TTC549 (cell line): ENCODE results near the gene AFDN.

ENCODE experiments used
- FAIRE-seq: peaks from 2 replicates; lab custom pipeline; 2012; peaks lifted over from hg19 to GRCh38; lab: Jason Lieb, UNC

AFDN gene

DNA sequence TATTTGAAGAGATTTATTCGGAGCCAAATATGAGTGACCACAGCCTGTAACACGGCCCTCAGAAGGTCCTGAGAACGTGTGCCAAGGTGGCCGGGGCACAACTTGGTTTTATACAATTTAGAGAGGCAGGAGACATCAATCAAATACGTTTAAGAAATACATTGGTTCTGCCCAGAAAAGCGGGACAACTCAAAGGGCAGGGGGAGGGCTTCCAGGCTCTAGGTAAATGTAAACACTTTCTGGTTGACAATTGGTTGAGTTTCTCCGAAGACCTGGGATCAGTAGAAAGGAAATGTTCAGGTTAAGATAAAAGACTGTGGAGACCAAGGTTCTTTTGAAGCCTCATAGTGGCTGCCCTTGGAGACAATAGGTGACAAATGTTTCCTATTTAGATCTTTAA is 151.9 kb downstream of the AFDN start:
- no peak for FAIRE-seq

DNA sequence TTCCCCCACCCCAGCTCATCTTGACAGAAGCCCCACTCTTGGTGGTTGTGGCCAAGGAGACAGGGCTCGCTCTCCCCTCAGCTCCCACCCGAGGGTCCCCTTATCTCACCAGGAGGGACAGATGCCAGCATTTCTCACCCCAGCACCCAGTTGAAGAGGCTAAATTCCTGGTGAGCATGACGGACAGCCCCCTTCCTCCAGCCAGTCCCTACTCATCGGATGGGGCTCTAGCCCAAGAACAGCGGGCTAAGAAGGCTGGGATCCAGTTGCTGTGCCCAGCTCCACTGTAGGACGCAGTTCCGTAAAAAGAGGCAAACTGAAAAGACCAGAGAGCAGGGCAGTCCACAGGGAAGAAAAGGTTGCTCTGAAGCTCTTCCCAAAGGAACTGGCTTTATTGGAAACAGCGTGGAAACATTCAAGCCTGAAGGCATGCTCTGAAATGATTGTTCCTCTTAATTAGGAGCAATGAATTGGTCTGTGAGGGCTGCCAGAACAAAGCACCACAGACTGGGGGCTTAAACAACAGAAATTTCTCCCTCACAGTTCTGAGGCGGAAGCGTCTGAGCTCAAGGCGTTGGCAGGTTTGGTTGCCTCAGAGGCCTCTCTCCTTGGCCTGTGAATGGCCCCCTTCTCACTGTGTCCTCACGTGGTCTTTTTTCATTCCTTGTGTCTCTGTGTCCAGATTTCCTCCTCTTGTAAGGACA is 152.9 kb downstream of the AFDN start:
- FAIRE-seq: no peak

GRCh38 chr6:167980911-167981580 is 154.3 kb downstream of the AFDN start:
- no peak for FAIRE-seq

DNA sequence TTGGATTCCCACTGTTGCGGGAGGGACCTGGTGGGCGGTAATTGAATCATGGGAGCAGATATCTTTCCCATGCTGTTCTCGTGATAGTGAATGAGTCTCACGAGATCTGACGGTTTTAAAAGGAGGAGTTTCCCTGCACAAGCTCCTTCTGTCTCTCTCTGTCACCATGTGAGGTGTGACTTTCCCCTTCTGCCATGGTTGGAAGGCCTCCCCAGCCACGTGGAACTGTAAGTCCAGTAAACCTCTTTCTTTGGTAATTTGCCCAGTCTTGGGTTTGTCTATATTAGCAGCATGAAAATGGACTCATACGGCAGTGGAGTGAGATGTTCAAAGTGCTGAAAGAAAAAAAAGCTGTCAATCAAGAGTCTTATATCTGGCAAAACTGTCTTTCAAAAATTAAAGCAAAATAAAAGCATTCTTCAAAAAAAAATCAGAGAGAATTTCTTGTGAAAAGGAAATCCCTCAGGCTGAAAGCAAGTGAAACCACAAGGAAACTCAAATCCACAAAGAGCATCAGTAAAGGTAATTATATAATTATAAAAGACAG is 155.3 kb downstream of the AFDN start:
- FAIRE-seq: no peak

DNA sequence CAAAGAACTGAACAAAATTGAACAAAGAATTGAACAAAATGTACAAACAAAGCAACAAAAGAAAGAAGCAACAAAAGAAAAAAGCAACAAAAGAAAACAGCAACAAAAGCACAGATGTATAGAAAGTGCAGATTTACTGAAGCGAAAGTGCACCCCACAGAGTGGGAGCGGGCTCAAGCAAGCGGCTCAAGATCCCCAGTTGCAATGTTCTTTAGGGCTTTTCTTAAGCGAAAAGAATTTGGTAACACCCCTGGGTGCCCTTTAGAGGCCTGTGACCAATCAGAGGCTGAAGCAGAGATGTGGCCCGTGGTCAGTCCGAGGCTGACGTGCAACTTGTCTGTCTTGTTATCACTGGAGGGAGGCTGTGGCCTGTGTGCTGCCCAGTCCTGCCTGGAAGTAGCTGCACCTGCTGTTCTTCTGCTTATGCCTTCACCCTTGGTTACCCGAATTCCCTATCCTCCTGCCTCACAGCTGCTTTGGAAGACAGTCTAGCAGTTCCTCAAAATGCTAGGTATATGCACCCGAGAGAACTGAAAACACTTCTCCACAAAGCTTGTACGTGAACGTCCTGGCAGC is 157.5 kb downstream of the AFDN start:
- FAIRE-seq: no peak

DNA sequence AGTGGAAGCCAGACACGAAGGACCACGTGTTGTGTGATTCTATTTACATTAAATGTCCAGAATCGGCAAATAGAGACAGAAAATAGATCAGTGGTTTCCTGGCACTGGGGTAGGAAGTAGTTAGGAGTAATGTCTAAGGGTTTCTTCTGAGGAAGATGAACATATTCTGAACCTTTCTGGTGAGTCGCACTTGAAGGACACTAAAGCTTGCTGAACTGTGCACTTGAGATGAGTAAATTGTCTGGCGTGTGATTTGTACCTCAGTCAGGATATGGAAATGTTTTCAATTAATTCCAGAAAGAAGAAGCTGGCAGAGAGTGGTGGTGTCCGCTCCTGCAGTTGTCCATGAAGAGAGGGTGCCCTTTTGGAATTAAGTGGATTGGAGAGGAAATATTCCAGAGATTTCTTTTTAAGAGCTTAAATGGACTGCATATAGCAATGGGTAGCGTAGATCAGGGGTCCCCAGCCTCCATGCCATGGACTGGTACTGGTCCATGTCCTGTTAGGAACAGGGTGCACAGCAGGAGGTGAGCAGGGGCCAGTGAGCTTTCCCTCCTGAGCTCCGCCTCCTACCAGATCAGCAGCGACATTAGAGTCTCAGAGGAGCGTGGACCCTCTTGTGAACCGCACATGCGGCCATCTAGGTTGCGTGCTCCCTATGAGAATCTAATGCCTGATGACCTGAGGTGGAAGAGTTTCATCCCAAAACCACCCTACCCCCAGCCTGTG is 158.3 kb downstream of the AFDN start:
- no peak for FAIRE-seq

- no peak for FAIRE-seq
Measured at GRCh38 chr6:167985911-167986595, 159.3 kb downstream of the AFDN start.

GRCh38 chr6:167987396-167988153 is 160.9 kb downstream of the AFDN start:
- no peak for FAIRE-seq

DNA sequence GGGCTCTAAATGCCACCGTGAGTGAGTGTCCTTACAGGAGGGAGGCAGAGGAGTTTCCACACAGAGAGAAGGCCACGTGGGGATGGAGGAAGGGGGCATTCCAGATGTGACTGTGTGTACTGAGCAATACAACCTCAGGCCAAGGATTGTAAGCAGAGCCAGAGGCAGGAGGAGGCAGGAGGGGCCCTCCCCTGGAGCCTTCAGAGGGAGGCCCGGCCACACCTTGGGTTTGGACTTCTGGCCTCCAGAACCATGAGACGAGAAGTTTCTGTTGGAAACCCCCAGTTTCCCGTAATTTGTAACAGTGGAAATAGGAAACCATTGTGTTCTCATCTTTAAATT is 161.4 kb downstream of the AFDN start:
- FAIRE-seq: no peak

DNA sequence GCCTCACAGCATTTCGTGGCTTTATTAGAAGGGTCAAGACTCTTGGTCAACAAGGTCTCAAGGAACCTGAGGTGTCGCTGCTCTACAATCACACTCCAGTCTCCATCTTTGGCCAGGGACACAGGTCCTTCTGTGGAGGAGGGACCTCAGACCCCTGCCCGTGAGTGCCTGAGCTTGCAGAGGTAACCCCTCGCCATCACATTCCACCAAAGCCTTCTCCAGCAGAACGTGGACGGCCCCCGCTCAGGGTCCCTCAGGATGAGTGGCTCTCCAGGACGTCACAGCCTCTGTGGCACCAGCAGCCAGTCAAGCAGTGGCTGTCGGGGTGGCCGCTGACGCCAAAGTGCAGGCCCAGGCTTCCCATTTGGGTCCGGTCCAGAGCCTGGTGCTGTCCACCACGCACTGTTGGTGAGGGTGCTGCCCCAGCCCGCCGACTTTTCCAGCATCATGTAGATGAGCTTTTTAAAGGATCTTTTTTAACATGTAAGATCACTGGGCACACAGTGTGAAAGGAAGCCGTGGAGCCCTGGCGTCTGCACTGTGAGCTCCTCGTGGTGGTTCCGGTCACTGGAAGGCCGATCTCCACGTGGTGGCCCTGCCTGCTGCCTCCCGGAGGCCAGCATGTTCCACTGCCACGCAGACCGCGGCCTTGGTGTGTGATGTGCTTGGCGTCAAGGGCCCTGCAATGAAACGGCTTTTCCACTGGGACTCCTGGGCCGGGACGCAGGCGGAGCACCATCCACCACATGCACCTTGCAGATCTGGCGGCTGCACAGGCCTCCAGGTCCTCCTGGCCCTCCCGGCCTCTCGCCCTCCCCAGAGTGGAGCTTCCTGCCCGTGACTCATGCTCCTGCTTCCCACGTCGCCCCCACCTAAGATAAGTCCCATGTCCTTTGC is 162.5 kb downstream of the AFDN start:
- no peak for FAIRE-seq

DNA sequence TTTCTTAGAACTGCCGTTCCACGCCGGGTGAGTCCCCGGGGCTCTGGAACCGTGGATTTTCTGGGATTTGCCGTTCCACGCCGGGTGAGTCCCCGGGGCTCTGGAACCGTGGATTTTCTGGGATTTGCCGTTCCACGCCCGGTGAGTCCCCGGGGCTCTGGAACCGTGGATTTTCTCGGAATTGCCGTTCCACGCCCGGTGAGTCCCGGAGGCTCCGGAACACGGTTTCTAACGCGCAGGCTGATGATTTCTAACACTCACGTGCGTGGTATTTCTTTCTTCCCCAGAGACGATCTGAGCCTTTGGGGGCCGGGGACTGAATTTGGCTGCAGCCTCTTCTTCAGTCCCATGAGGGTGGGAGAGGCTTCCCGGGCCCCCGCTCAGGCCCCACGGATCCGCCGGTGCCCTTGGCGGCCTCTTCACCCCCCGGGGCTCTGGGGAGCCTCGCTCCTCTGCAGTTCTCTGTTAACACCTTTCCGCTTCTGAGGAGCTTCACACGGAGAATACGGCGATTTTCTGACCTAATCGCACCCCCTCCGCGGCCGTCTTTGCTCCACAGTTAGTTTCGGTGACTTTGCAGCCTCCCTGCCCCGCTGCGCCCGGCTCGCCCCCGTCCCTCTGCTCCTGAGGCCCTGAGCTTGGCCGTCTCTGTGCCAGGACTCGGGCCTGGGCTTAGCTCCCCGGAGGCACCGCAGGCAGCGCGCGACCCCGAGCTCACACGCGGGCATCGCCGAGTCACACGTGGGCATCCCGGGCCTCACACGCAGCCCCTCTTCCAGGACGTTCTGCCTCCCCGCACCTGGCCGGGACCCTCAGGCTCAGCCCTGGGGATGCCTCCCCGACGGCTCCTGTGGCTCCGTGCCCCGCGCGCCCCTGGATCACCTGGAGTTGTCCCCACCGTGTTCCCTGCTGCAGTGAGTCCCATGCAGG is 163.6 kb downstream of the AFDN start:
- no peak for FAIRE-seq

GRCh38 chr6:167993169-167993568 is 166.5 kb downstream of the AFDN start:
- FAIRE-seq: no peak

DNA sequence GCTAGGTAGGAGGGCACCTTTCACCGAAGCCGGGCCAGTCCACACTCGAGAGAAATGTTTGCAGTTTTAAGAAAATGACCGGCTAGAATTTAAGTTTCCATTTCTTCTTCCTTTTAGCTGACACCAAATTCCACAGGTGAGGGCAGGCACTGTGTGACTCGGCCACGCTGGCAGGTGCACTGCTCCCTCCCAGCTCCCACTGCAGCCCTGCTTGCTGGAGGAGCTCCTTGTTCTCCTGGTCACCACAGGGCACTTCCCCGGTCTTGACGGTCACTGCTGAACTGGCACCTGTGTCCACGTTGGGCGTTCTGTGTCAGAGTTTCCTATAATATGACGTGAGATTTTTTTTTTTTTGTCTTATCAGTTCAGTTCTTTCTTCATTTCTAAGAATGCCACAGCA is 167.1 kb downstream of the AFDN start:
- no peak for FAIRE-seq

- no peak for FAIRE-seq
Measured at GRCh38 chr6:167995302-167995701, 168.6 kb downstream of the AFDN start.

- FAIRE-seq: no peak
Measured at GRCh38 chr6:167995731-167996151, 169.0 kb downstream of the AFDN start.

DNA sequence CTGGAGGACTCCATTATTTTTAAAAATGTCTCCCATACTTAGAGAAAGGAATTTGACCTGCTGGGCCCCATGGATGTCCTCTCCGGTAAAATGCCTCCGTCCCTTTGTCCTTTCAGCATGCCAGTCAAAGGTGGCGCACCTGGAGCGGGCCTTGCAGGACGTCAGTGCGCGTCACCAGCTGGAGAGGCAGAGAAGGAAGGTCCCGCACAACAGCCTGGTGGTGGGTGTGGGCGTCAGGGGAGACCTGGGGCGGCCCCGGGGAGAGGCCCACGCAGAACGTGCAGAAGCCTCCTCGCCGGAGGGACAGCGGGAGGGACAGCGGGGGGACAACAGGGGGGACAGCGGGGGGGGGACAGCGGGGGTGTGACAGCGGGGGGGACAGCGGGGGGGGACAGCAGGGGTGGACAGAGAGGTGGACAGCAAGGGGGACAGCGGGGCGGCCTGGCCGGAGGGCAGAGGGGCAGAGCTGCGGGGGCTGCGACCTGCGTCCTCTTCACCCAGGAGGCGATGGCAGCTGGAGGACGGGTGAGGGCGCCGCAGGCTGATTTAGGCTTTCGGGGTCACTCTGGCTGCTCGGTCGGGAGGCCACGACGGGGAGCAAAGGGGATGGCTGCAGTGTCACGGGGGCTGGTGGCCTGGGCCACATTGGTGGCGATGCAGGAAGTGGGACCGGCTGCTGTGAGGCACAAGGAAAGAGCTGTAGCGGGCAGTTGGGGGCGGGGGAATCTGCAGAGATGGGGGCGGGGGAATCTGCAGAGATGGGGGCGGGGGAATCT is 169.9 kb downstream of the AFDN start:
- FAIRE-seq: no peak

DNA sequence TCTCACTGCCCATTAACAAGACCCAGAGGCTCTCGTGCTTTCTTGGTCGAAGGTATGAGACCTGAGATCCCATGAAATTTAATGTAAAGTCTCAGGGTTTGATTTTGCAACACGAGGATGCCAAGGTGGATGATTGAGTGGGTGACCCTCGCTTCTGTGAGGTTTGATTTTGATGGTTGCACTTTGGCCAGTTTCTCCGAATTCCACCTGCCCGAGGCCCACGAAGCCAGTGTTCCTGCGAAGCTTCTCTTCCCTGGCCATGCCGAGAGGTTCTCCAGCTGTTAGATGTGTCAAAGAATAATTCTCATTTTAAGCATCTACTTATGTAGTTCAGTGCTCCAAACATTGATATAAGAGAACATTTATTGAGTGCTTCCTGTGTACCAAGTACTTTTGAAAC is 170.9 kb downstream of the AFDN start, which contains the start of gene KIF25:
TSS of gene KIF25 (plus strand) at position 30 of the 400 bp plus-strand sequence. CDS start 31,915 bp downstream, outside the sequence.
- FAIRE-seq: no peak

DNA sequence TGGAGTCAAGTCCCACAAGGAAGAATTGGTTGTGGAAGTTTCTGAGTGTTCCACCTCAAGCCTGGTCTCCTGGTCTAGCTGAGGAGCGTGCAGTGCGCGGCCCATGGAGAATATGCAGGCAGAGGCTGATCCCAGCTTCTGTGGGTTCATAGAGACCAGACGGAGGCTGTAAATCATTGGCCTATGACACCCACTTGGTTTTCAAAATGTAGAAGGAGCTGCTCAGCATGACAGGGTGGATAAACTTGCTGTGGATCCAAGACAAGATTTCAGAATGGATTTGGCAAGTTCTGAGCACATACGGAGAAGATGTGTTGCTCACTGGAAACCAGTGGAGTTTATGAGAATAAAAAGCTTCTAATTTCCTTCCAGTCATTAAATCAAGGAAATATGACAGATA is 171.5 kb downstream of the AFDN start:
- no peak for FAIRE-seq
